Neutrophil (primary cell): ENCODE measurements around the gene JUND.
A peak's percentile ranks its signal among the peaks of the same experiment; 100 is the strongest.
"Not testable (repeated sequence)": the region's sequence is repeated elsewhere in the genome, so short reads cannot be mapped to it uniquely, and the experiment has no call there.

Experiments used
- H3K27ac ChIP-seq: fragments of 200-600 bp; sonication (generic); 2 replicates; pipeline ENCODE4 v1.5.1; 2016; ENCODE audit warnings: mild to moderate bottlenecking, moderate library complexity
- H3K27me3 ChIP-seq: fragments of 200-600 bp; sonication (generic); 2 replicates; pipeline ENCODE4 v1.6.0; 2016; ENCODE audit warnings: mild to moderate bottlenecking
- H3K36me3 ChIP-seq: fragments of 200-600 bp; sonication (generic); 2 replicates; pipeline ENCODE4 v1.5.1; 2017
- H3K4me1 ChIP-seq, 2 experiments: fragments of 200-600 bp in 1 of 2; sonication (generic) in 1 of 2; 1 replicate in 1 of 2; 2 replicates in 1 of 2; pipeline versions ENCODE4 v1.5.1 to v1.6.1; 2013 to 2016; ENCODE audit warnings: low read depth in 1 of 2, low read length in 1 of 2, mild to moderate bottlenecking in 1 of 2, moderate library complexity in 1 of 2; ENCODE audit not compliant: control insufficient read depth in 1 of 2, insufficient read depth in 1 of 2
- H3K4me3 ChIP-seq, 2 experiments: fragments of 200-600 bp in 1 of 2; sonication (generic) in 1 of 2; 1 replicate in 1 of 2; 2 replicates in 1 of 2; pipeline ENCODE4 v1.5.1; 2013 to 2016; ENCODE audit warnings: low read depth in 1 of 2, low read length in 1 of 2, mild to moderate bottlenecking in 1 of 2, moderate library complexity in 1 of 2
- H3K9me3 ChIP-seq: fragments of 200-600 bp; sonication (generic); 2 replicates; pipeline ENCODE4 v1.5.1; 2016
- CTCF ChIP-seq: fragments of 200-600 bp; sonication (generic); IDR thresholded peaks from 2 replicates; pipeline ENCODE4 v1.5.1; 2016; ENCODE audit warnings: antibody characterized with exemption

Gene JUND

GRCh38 chr19:18281082-18282020, at the start of gene JUND:
TSS of gene JUND (minus strand) at chr19:18281622. CDS start at chr19:18281484, 138 bp downstream.
- Histone ChIP-seq H3K27ac (peak within 1 kb of the TSS; percentile 96), H3K27me3 (no peaks in the 10 kb centered on the region), H3K4me1 (peaks cover 18 to 19% of the 10 kb centered on the region in 2 experiments), H3K9me3 (no peaks in the 10 kb centered on the region), H3K36me3 (peaks cover 8% of the 10 kb centered on the region), H3K4me3 (peak within 1 kb of the TSS; percentile 77 to 83)
- peak; percentile 64 for TF ChIP-seq CTCF

GRCh38 chr19:18330868-18331267, 49.4 kb upstream of the JUND start:
- no peaks in the 10 kb centered on the region for H3K36me3 ChIP-seq
- no peaks in the 10 kb centered on the region for H3K27me3 ChIP-seq
- no peaks in the 10 kb centered on the region for H3K9me3 ChIP-seq
- no peak overlapping the region for H3K4me3 ChIP-seq
- H3K27ac ChIP-seq = no peak overlapping the region
- TF ChIP-seq CTCF = no peak
- peaks cover 5 to 9% of the 10 kb centered on the region in 2 experiments for H3K4me1 ChIP-seq

- TF ChIP-seq CTCF = no peak
- Histone ChIP-seq H3K27ac (peak overlapping the region; percentile 58), H3K27me3 (no peaks in the 10 kb centered on the region), H3K4me3 (no peak overlapping the region), H3K4me1 (peaks cover 5 to 9% of the 10 kb centered on the region in 2 experiments), H3K36me3 (no peaks in the 10 kb centered on the region), H3K9me3 (no peaks in the 10 kb centered on the region)
Measured at GRCh38 chr19:18329035-18329376, 47.6 kb upstream of the JUND start.

- Histone ChIP-seq H3K36me3 (no peaks in the 10 kb centered on the region), H3K4me1 (peaks cover 9 to 13% of the 10 kb centered on the region in 2 experiments), H3K27ac (peak overlapping the region; percentile 58), H3K4me3 (peak overlapping the region; percentile 5 to 27), H3K27me3 (no peaks in the 10 kb centered on the region), H3K9me3 (no peaks in the 10 kb centered on the region)
- TF ChIP-seq CTCF = peak; percentile 95
Measured at GRCh38 chr19:18328340-18329034, 47.1 kb upstream of the JUND start.

- Histone ChIP-seq H3K4me1 (peaks cover 23 to 28% of the 10 kb centered on the region in 2 experiments), H3K27ac (no peak overlapping the region), H3K9me3 (no peaks in the 10 kb centered on the region), H3K36me3 (no peaks in the 10 kb centered on the region), H3K27me3 (no peaks in the 10 kb centered on the region), H3K4me3 (no peak overlapping the region)
- no peak for TF ChIP-seq CTCF
Measured at GRCh38 chr19:18326772-18327171, 45.4 kb upstream of the JUND start.

- not testable (repeated sequence) for H3K36me3 ChIP-seq, H3K27me3 ChIP-seq, H3K4me3 ChIP-seq, H3K9me3 ChIP-seq, H3K27ac ChIP-seq
- peaks cover 34 to 46% of the 10 kb centered on the region in 2 experiments for H3K4me1 ChIP-seq
Measured at GRCh38 chr19:18324373-18324731, 42.9 kb upstream of the JUND start.
